ENCODE data around the gene ITK.
"Not testable (repeated sequence)": the region's sequence is repeated elsewhere in the genome, so short reads cannot be mapped to it uniquely, and the experiment has no call there.

DNA sequence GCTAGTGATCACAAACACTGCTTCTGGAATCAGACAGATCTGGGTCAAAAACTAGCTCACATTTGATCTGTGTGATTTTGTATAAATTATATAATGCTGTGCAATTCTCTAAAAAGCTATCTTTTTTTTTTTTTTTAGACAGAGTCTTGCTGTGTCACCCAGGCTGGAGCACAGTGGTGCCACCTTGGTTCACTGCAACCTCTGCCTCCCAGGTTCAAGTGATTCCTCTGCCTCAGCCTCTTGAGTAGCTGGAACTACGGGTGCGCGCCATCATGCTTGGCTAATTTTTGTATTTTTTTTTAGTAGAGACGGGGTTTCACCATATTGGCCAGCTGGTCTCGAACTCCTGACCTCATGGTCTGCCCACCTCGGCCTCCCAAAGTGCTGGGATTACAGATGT, 4.5 kb downstream of the ITK start:
- not testable (repeated sequence) for TF ChIP-seq CTCF (conservative IDR thresholded peaks at IDR 0.05; ENCODE audit: low read depth in 2 of 2); REST (IDR thresholded peaks at IDR 0.05; ENCODE audit: unreplicated experiment); POLR2AphosphoS5 (IDR thresholded peaks at IDR 0.05; ENCODE audit: low read depth); EZH2 (IDR thresholded peaks at IDR 0.05; ENCODE audit: low read depth, unreplicated experiment); NANOG (IDR thresholded peaks at IDR 0.05; ENCODE audit: borderline replicate concordance); EZH2phosphoT487 (IDR thresholded peaks at IDR 0.05; ENCODE audit: unreplicated experiment); CREB1 (CRISPR knock-in tag; IDR thresholded peaks at IDR 0.05; ENCODE audit: low read depth)
